ENCODE measurements around the gene RAD51B.

Gene RAD51B

DNA sequence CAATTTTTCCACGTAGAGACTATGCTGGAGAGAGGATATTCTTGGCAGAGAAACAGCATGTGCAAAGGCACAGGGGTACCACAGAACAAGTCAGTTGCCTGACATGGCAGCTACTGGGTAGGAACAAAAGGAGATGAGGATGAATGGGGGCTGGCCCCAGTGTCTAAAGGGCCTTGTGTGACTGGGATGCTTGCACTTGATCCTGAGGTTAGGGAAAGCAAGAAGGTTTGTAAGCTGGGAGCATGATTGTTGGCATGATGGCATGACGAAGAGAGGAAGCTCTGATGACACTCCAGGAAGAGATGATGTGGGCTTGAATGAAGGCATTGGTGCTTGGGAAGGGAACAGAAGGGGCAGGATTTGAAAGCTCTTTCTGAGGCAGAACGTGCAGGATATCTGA, 834.2 kb downstream of the RAD51B start:
- no peak for DNase-seq

DNA sequence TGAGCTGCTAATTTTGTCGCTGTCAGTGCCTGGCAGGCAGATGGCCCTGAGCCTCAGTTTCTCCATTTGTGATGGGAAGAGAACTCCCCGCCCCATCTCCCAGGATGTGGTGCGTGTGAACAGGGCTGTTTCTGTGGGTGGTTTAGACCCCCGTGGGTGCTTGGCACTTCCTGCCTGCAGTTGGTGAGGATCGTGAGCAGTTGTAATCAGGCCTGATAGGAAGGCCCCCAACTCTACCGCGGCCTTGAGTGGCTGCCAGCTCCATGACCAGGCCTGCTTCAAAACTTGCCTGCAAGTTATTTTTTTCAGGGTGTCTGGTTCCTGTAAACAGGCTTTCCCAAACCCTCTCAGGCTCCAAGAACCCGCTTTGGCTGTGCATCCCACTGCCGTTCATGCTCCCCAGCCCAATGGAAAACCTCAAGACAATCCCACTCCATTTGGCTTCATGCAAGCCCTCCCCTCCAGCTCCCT, 834.9 kb downstream of the RAD51B start:
- no peak for DNase-seq

DNA sequence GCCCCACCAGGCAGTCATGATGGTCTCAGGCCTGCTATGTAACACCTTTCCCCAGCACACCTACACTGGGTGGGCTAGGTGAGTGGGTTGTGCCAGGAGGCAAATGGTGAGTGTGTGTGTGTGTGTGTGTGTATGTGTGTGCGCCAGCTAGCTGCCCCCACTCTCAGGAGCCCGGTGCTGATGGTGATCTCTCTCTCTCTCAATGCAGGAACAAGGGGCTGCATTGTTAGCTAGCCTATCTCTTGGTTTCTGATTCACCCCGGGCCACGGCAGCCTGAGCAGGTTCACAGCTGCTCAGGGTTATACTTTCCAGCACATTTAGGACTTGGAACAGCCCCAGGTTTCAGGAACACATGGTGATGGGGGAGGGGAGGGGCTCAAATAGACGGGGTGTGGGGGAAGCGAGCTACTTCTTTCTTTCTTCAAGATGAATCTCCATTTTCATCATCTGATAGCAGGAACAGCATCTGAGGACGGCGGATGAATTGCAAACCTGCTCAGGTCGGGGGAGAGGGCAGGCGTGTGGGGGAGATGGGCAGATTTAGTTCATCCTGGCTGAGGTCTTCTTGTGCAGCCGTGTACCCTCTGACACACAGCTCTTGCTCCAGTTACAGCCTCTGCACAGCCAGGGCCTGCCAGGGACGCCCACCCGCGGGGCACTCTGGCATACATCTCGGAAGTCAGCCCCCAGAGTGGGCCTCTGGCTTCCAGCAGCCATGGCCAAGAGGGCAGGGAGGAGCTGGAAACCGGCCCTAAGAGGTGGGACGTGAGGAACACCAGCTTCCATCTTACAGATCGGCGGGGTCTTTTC, 835.6 kb downstream of the RAD51B start:
- peak; percentile 73 for DNase-seq

DNA sequence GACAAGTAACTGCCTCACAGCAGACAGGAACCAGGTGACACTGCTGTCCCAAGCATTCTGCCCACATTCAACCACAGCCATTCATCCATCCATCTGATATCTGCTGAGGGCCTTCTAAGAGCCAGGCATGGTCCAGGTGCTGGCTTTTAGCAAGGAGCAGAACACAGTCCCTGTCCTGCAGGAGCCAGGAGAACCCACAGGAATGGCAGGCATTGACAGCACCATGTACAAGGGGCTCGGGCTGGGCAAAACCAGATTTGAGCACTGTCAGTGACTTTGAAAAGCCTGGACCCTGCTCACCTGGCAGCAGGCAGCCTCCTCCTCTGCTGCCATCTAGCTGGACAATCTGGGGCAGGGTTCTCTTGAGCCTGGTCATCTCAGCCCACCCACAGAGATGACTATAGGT, 836.3 kb downstream of the RAD51B start:
- no peak for DNase-seq

DNA sequence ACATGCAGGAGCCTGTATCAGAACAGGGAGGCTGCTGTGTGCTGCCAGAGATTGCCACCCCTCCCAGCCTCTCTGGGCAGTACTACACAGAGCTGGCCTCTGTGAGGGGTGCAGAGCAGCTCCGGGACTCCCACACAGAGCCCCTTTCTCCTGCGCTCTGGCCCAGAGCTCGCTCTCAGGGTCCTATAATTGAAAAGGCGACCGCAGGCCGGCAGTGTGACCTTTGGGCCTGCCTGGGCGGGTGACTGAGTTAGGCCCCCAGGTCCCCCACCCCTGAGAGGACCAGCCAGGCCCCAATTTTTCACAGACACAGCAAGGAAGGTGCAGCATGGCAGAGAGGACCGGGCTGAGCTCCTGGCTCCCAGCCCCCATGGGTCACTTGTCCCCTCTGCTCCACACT, 836.9 kb downstream of the RAD51B start:
- no peak for DNase-seq

DNA sequence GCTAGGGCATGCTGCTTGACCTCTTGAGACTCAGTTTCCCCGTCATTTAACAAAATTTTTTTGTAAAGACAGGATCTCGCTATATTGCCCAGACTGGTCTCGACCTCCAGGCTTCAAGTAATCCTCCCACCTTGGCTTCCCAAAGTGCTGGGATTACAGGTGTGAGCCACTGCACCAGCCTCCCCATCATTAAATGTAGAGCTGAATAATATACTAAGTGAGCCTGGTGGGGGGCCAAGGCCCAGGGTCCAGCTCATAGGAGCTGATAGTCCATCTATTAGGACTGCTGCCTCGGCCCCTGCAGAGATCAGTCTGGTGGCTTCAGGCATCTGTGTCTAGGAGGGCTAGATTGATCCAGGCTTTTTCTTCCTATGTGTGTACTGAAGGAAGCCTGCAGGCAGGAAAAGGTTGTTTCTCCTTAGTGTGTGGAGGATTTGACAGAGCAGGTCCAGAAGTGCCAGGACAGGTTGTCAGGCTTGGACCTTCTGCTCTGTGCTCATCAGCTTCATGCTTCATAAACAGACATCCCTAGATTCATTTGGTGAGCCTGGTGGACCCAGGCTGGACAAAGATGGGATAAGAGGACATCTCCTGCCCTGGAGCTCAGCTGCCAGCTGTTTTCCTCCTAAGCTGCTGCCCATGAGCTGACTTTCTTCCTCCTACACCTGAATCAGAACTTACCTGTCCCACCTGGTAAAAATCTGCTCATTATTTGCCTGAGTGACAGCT, 837.9 kb downstream of the RAD51B start:
- DNase-seq, result no peak

DNA sequence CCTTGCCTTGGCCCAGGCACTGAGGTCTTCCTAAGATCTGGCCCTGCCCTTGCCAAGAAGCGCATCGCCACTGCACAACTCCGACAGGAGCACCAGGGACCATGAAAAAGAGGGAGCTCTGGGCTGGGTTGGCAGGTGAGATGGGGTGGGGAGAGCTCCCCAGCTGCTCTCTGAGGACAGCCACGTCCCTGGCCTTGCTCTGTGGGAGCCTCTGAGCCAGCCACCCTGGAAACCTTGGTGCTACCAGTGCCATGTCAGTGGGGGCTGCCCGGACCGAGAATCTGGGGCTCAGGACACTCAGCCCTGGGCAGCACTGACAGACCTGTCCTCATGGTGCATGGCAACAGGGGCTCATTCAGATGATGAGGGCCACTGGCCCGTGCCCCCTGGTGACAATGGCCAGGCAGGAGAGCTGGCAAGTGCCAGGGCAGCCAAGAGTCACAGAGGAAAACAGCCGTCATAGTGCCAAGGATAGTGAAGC, 838.5 kb downstream of the RAD51B start:
- DNase-seq, result no peak

DNA sequence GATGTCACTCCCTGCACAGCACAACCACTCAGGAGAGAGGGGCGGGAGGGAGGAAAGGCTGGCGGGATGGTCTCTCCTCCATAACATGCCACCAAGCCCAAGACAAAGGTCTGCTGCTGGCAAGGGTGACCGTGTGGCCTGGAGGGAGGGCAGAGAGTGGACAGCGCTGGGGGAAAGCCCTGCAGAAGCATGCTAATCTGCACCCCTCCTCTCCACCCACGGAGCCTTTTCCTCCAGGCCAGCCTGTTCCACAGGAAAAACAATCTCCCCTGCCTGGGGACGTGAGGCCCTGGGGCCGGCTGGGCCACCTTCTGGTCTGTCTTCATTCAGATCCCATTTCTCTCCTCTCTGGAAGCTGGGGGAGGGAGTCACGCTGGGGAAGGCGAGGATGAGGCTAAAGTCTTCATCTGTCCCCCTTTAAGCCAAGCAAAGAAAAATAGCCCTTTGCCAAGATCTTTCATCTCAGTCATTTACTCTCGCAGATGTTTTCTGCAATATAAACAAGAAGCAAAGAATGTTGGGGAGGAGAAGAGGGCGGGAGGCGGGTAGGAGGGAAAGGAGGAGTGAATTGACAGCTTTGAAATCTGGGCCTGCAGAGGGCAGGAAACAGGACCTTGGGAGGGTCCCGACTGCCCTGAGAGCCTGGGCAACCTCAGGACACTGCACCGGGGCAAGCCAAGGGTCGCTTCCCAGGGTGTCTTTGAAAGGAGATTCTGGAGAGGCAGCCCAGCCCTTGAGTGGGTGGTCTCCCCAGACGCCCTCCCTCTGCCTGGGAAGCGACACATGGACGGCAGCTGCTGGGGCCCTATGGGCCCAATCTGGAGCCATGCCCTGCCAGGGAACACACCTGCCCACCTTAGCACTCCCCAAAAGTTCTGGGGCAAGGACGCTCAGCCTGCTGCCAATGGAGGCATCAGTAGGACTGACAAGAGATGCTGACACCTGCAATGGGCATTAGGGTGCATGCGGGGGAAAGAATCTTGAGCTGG, 839.7 kb downstream of the RAD51B start:
- DNase-seq, result peak; percentile 43

DNA sequence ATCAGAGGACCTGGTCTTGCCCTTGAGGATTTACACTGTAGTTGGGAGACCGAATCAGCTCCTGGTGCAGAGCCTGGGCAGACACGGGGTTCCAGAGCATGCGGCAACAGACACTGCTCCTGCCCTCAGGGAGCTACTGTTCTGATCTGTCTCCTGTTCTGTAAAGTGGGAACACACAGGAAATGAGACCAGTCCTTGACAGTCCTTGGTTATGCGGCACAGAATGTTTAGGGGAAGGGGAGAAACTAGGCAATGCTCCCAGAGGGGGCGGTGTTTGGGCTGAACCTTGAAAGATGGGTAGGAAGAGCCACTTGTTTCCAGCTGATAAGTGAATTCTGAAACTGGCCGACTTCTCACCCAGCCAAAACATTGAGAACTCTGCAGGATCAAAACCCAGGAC, 840.9 kb downstream of the RAD51B start:
- peak; percentile 14 for DNase-seq

DNA sequence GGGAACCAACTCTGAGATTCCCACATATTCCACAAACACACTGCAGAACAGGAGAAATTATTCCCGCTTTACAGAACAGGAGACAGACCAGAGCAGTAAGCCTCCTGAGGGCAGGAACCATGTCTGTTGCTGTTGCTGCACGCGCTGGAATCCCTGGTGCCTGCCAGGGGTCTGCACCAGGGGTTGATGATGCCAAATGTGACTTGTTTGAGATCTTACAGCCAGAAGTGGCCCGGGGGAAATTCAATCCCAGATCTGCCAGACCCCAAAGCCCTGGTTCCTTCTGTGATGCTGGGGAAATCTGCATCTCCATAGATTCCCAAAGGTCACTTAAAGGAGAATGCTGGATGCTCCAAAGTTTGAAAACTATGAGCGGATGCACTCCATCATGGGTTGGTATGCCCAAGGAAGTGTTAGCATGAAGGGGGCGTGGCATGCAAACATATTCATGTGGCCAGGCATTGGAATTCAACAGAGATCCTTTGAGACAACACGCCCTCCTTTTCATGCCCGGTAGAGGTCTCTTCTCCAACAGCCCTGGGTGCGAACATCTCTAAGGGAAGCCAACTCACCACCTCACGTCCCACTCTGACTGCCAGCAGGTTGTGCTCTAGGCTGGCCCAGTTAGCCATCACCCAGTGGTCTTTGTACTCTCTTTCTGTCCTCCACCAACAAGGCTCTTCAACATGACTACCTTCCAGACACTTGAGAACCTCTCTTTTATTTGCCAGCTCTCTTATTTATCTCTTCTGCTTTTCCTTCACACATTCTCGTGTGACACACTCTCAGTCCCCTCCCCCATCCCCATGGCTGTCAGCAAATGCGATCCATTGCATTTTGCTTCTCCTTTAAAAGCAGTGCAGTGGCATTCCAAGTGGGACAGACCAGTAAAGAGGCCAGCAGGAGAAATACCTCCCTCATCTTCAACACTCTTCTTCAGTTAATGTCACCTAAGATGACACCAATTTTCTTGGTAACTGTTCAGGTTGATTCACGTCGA, 841.9 kb downstream of the RAD51B start:
- peak; percentile 11 for DNase-seq

DNA sequence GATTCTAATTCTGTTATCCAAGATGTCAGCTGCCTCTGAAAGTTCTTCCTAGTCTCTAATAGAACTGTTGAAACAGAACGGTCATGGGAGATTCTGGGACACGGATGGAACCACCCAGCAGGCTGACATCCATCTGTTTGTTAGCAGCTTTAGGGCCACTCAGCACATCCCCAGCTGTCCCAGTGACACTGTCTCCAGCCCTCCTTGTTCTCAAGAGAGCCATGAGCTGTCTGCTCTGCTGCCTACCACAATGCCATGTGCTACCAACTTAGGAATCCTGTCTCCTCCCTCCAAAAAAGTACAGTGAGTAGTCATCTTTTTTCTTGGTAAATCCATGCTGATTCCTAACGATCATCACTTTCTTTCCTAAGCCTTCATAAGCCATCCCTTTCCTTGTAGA, 842.8 kb downstream of the RAD51B start:
- DNase-seq, result peak; percentile 54

DNA sequence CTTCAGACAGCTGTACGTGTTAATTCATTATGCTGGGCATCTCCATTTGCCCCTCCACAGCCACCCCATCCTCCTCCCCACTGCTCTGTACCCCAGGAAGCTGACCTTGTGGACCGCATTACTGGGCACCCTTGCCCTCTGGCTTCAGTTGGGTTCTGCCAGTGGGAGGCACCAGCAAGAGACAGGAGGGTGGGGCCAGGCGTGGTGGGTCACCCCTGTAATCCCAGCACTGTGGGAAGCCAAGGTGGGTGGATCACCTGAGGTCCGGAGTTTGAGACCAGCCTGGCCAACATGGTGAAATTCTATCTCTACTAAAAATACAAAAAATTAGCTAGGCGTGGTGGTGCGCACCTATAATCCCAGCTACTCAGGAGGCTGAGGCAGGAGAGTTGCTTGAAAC, 843.2 kb downstream of the RAD51B start:
- peak; percentile 10 for DNase-seq

DNA sequence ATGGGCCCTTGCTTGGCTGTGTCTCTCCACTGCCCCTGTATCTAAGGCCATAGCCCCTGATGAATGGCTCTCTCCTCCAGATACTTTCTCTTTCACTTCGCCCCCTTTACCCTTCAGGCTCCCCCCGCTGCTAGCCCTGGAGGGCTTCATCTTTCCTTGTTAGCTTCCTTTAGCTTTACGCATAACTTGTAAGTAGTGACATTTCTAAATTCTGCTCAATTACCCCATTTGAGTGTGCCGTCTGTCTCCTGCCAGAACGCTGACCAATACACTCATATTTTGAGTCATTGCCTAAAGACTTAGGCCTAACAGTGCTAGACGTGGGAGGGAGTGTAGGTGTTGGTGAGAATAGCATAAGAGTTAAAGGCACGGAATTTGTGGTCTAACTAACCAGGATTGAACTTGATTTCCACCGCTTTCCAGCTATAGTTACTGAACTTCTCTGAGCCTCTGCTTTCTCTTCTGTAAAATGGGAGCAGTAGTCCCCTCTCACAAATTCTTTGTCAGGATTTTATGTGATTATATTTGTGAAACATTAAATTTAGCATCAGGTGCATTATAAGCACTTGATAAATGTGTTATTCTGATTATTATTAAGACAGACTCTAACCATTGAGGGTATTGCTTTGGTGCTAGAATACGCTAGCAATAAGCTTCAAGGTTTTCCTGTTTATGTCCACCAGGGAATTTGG, 844.0 kb downstream of the RAD51B start:
- peak; percentile 19 for DNase-seq

DNA sequence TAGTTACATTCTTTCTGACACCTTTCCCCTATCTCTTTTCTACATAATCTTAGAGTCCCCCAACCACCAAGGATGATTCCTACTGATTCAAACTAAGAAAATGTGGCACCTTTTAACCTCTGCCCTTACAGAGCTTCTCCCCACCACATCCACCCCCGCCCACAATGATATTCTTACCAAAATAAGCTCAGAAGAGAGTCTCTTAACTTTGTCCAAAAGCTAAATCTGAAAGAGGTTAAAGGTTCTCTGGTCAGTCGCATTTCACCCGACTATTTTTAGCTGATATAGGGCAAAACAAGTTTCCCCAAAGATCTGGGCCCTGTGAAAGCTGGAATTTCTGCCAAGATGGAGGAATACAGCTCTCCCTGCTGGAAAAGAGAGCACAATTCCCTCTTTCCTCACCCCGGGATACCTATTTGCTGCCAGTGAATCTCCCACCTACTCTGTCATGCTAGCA, 844.7 kb downstream of the RAD51B start:
- no peak for DNase-seq

DNA sequence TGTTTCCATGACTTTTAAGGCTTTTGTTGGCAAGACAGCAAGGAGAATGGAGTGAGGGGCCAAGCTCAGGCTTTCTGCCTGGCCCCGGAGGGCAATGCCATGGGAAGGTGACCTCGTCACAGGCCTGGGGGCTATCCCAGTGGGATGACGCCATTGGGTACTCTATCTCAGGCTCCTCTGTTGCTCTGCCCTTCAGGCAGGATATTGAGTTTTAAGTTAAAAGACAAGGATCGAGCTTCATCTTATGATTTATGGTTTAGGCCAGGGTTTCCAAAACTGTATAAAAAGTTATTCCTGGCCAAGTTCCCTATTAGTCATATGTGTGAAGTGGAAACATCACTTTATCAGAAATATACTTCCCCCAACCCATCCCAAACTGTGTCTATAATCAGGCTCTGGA, 845.6 kb downstream of the RAD51B start:
- peak; percentile 1 for DNase-seq

DNA sequence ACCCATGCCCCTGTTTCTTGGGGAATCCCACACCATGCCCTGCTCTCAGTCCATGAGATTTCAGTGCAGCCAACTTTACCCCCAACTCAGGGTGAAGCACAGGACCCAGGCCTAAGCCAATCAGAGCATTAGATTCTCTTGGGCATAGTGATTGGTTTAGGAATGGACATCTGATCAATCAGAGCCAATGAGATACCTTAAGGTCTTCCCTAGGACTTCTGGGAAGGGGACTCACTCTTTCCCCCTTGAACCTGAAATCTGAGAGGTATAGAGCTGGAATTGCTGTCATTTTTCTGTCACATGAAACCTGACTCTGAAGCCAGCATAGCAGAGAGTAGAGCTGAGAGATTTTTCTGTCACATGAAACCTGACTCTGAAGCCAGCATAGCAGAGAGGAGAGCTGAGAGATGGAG, 846.2 kb downstream of the RAD51B start:
- peak; percentile 13 for DNase-seq

DNA sequence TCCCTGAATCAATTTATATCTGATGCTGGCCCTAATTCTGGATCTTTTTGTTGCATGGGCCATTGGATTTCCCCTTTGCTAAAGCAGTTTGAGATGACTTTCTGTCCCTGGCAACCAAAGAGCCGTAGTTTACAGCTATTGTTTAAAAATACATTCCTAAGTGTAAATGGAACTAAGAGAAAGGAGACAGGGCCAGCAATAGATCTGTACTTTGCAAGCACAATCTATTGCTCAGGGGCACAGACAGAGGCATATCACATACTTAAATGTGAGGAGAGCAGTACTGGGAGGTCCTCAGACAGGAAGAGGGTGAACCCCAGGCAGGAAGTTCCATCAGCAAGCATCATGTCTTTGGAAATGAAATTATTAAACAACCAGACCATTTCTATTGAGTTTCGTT, 846.7 kb downstream of the RAD51B start:
- peak; percentile 21 for DNase-seq

DNA sequence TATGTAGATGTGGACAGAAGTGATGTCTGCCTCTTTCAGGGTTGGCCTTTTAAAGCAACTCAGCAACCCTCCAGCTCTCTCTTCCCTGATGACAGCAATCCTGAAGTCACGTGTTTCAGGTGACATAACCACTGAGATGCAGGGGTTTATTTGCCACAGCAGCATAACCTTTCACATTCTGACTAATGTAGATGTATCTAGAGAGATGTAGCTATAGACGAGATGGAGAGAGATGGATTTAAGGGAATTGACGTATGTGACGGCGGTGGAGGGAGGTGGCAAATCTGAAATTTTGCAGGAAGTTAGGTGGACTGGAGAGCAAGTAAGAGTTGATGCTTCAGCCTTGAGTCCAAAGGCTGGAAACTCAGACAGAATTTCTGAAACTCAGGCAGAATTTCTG, 847.3 kb downstream of the RAD51B start:
- DNase-seq, result peak; percentile 11

DNA sequence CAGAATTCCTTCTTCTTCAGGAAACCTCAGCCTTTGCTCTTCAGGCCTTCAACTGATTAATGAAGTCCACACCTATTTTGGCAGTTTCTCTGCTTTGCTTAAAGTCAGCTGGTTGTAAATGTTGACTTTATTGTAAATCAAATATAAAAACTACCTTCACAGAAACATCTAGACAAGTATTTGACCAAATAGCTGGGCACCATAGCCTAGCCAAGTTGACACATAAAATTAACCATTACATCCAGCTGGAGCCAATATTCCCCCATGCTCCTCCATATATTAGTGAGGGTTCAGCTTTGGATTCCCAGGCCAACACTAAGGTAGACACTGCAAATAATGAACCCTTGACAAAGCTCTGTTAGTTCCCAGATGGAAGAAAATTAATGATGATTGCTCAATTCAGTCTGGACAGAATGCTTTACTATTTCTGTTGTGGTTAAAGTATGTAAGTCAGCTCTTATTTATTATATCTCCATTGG, 847.8 kb downstream of the RAD51B start:
- DNase-seq, result no peak

DNA sequence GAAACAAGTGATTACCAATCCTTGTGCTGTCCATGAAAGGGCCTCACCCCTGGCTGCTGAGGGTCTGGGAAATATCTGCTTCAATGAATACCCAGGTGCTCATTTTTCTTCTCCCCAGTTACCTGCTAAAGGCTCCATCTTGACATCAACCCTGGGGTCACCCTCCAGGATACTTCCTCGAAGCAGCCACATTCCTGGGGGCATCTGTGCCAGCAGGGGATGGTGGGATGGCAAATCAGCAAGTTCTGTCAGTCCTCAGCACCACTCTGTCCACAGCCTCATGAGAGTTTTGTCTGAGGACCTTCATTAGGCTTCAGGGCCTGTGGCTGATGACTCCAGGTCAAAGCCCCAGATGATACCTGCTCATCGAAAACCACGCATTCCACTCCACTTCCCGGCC, 848.4 kb downstream of the RAD51B start:
- peak; percentile 12 for DNase-seq

DNA sequence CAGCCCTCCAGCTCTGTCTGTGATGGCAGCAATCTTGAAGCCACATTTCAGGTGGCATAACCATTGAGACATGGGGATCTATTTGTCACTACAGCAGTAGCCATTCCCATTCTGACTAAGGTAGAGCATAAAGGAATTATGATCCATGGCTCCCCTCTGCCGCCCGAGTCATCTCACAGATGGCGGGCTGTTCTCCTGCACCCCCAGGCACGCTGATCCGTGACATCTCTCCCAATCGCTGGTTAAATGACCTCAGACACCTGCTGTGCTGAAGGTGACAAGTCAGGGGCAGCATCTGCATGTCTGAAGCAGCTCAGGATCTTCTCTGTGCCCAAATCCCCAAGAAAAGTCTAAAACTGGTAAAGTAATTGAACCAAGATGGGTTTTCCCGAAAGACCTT, 849.0 kb downstream of the RAD51B start:
- DNase-seq, result peak; percentile 3

Data from femur (tissue), 1 donor.